NCI-H2227 (cell line): ENCODE results near the gene SLC17A8.

ENCODE experiments used
- DNase-seq: peaks from one replicate; lab custom pipeline; 2025; ENCODE audit not compliant: unreplicated experiment; lab: John Stamatoyannopoulos, UW

Gene SLC17A8

GRCh38 chr12:100368066-100368465 lies 11.2 kb downstream of the SLC17A8 start:
- no peak for DNase-seq

- no peak for DNase-seq
Observed at GRCh38 chr12:100371146-100371545, 14.3 kb downstream of the SLC17A8 start.

- DNase-seq = peak; percentile 33
Observed at GRCh38 chr12:100372853-100373640, 16.2 kb downstream of the SLC17A8 start.

- no peak for DNase-seq
Observed at GRCh38 chr12:100375038-100375735, 18.3 kb downstream of the SLC17A8 start.

- DNase-seq = no peak
Observed at GRCh38 chr12:100376161-100376560, 19.3 kb downstream of the SLC17A8 start.

GRCh38 chr12:100381379-100381778 lies 24.5 kb downstream of the SLC17A8 start:
- no peak for DNase-seq

- DNase-seq = no peak
Observed at GRCh38 chr12:100382338-100382737, 25.5 kb downstream of the SLC17A8 start.

- DNase-seq = no peak
Observed at GRCh38 chr12:100383586-100384558, 27.0 kb downstream of the SLC17A8 start.

GRCh38 chr12:100384559-100384935 lies 27.7 kb downstream of the SLC17A8 start:
- no peak for DNase-seq

- DNase-seq = no peak
Observed at GRCh38 chr12:100388382-100388781, 31.5 kb downstream of the SLC17A8 start.

GRCh38 chr12:100391856-100392255 lies 35.0 kb downstream of the SLC17A8 start:
- DNase-seq = no peak

GRCh38 chr12:100393200-100393599 lies 36.3 kb downstream of the SLC17A8 start:
- no peak for DNase-seq

- no peak for DNase-seq
Observed at GRCh38 chr12:100395811-100396210, 38.9 kb downstream of the SLC17A8 start.

GRCh38 chr12:100398307-100398706 lies 41.4 kb downstream of the SLC17A8 start:
- DNase-seq = no peak

- no peak for DNase-seq
Observed at GRCh38 chr12:100399095-100399494, 42.2 kb downstream of the SLC17A8 start.

- no peak for DNase-seq
Observed at GRCh38 chr12:100401660-100402059, 44.8 kb downstream of the SLC17A8 start.

GRCh38 chr12:100402763-100403162 lies 45.9 kb downstream of the SLC17A8 start:
- DNase-seq = no peak

GRCh38 chr12:100403446-100403845 lies 46.6 kb downstream of the SLC17A8 start:
- no peak for DNase-seq

- no peak for DNase-seq
Observed at GRCh38 chr12:100404769-100405407, 48.0 kb downstream of the SLC17A8 start.

GRCh38 chr12:100413001-100413400 lies 56.1 kb downstream of the SLC17A8 start:
- no peak for DNase-seq

- no peak for DNase-seq
Observed at GRCh38 chr12:100414739-100415138, 57.9 kb downstream of the SLC17A8 start.
